ENCODE data around the gene KCNK10.

KCNK10 gene

GRCh38 chr14:88351966-88352691, 29.1 kb upstream of the KCNK10 start:
- H3K36me3 ChIP-seq (ENCODE audit: insufficient read depth, low read length): no peaks in the 10 kb centered on the region
- no peak overlapping the region for H2AFZ ChIP-seq (ENCODE audit: low read depth, low read length)
- DNase-seq (no peak), ATAC-seq (ENCODE audit: insufficient read depth, low read depth) (no peak)
- no peaks in the 10 kb centered on the region for H3K27me3 ChIP-seq (ENCODE audit: insufficient read depth, low read length, poor library complexity)
- no peaks in the 10 kb centered on the region for H3K9me3 ChIP-seq (ENCODE audit: insufficient read depth, low read length, severe bottlenecking)
- H3K79me2 ChIP-seq (ENCODE audit: insufficient read depth, low read length): no peaks in the 10 kb centered on the region
- H3K4me3 ChIP-seq (ENCODE audit: low read depth in 1 of 2, low read length in 2 of 2): no peak overlapping the region
- no peaks in the 10 kb centered on the region for H3K4me1 ChIP-seq (ENCODE audit: insufficient read depth, low read length)
- H3K4me2 ChIP-seq (ENCODE audit: insufficient read depth, low read length): no peak overlapping the region
- H4K20me1 ChIP-seq (ENCODE audit: insufficient read depth, low read length): no peaks in the 10 kb centered on the region
- H3K9ac ChIP-seq (ENCODE audit: low read depth, low read length): no peak overlapping the region
- no peak for TF ChIP-seq EZH2 (IDR thresholded peaks at IDR 0.05; ENCODE audit: borderline replicate concordance, low read depth, low read length, severe bottlenecking)
- TF ChIP-seq, protein P1, sequence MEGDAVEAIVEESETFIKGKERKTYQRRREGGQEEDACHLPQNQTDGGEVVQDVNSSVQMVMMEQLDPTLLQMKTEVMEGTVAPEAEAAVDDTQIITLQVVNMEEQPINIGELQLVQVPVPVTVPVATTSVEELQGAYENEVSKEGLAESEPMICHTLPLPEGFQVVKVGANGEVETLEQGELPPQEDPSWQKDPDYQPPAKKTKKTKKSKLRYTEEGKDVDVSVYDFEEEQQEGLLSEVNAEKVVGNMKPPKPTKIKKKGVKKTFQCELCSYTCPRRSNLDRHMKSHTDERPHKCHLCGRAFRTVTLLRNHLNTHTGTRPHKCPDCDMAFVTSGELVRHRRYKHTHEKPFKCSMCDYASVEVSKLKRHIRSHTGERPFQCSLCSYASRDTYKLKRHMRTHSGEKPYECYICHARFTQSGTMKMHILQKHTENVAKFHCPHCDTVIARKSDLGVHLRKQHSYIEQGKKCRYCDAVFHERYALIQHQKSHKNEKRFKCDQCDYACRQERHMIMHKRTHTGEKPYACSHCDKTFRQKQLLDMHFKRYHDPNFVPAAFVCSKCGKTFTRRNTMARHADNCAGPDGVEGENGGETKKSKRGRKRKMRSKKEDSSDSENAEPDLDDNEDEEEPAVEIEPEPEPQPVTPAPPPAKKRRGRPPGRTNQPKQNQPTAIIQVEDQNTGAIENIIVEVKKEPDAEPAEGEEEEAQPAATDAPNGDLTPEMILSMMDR (IDR thresholded peaks at IDR 0.05; ENCODE audit: borderline replicate concordance, extremely low read depth, low read length, poor library complexity, severe bottlenecking): no peak
- H3K27ac ChIP-seq (ENCODE audit: low read length): no peak overlapping the region

DNA sequence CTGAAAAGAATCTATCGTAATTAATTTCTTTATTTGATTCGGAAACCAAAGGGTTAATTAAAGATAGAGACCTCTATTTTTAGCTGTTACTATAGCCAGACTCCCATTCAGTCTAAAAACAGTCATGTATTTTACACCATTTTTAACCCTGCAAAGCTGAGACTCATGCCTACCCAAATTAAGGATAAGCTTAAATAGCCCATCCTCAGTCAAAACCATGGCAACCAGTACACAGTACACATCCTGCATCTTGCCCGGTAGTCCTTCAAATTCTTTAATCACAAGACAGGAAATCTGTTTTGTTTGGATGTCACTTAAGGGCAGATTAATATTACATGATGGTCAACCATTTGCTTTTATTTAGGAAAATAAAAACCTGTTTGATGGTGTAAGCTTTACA, 25.5 kb upstream of the KCNK10 start:
- H3K27ac ChIP-seq (ENCODE audit: low read length): no peak overlapping the region
- no peaks in the 10 kb centered on the region for H3K4me1 ChIP-seq (ENCODE audit: insufficient read depth, low read length)
- no peak for ATAC-seq (ENCODE audit: insufficient read depth, low read depth)
- H4K20me1 ChIP-seq (ENCODE audit: insufficient read depth, low read length): no peaks in the 10 kb centered on the region
- no peak overlapping the region for H3K9ac ChIP-seq (ENCODE audit: low read depth, low read length)
- H3K36me3 ChIP-seq (ENCODE audit: insufficient read depth, low read length): no peaks in the 10 kb centered on the region
- H3K4me3 ChIP-seq (ENCODE audit: low read depth in 1 of 2, low read length in 2 of 2): no peak overlapping the region
- no peak overlapping the region for H2AFZ ChIP-seq (ENCODE audit: low read depth, low read length)
- no peaks in the 10 kb centered on the region for H3K9me3 ChIP-seq (ENCODE audit: insufficient read depth, low read length, severe bottlenecking)
- DNase-seq: no peak
- H3K27me3 ChIP-seq (ENCODE audit: insufficient read depth, low read length, poor library complexity): no peaks in the 10 kb centered on the region
- TF ChIP-seq, protein P1 (IDR thresholded peaks at IDR 0.05; ENCODE audit: borderline replicate concordance, extremely low read depth, low read length, poor library complexity, severe bottlenecking): no peak
- no peak for TF ChIP-seq EZH2 (IDR thresholded peaks at IDR 0.05; ENCODE audit: borderline replicate concordance, low read depth, low read length, severe bottlenecking)
- H3K79me2 ChIP-seq (ENCODE audit: insufficient read depth, low read length): no peaks in the 10 kb centered on the region
- no peak overlapping the region for H3K4me2 ChIP-seq (ENCODE audit: insufficient read depth, low read length)

DNA sequence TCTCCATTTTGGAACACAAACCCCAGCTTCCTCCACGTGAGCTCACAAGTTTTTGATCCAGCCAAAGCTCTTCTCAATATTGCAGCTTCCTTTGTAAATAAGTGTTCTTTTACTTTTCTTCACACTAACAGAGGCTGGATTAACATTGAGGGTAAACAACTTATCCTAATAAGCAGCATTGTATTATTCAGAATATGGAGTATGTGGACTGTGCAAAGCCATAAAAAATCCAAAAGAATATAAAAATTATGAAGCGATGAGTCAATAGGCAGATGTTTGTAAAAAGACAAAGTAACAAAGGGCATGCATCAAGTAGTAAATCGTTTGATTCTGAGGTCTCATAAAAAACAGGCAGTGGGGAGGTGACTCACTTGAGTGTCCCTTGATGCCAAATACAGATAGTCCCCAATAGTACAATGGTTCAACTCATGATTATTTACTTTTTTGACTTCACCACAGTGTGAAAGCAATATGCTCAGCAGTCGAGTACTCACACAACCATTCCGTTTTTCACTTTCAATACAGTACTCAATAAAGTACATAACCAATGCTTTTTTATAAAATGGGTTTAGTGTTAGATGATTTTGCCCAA, 23.1 kb upstream of the KCNK10 start:
- Histone ChIP-seq H3K27me3 (ENCODE audit: insufficient read depth, low read length, poor library complexity) (no peaks in the 10 kb centered on the region), H3K79me2 (ENCODE audit: insufficient read depth, low read length) (no peaks in the 10 kb centered on the region), H3K4me3 (ENCODE audit: low read depth in 1 of 2, low read length in 2 of 2) (no peak overlapping the region), H3K9me3 (ENCODE audit: insufficient read depth, low read length, severe bottlenecking) (no peaks in the 10 kb centered on the region), H3K4me2 (ENCODE audit: insufficient read depth, low read length) (no peak overlapping the region), H3K36me3 (ENCODE audit: insufficient read depth, low read length) (no peaks in the 10 kb centered on the region), H3K4me1 (ENCODE audit: insufficient read depth, low read length) (no peaks in the 10 kb centered on the region), H3K9ac (ENCODE audit: low read depth, low read length) (no peak overlapping the region), H2AFZ (ENCODE audit: low read depth, low read length) (no peak overlapping the region), H3K27ac (ENCODE audit: low read length) (no peak overlapping the region), H4K20me1 (ENCODE audit: insufficient read depth, low read length) (no peaks in the 10 kb centered on the region)
- no peak for ATAC-seq (ENCODE audit: insufficient read depth, low read depth)
- TF ChIP-seq EZH2 (IDR thresholded peaks at IDR 0.05; ENCODE audit: borderline replicate concordance, low read depth, low read length, severe bottlenecking): no peak
- TF ChIP-seq, protein P1 (IDR thresholded peaks at IDR 0.05; ENCODE audit: borderline replicate concordance, extremely low read depth, low read length, poor library complexity, severe bottlenecking): no peak
- no peak for DNase-seq

Data from DND-41 (cell line).